HG03558 (cell line): ENCODE data around the gene ST6GALNAC3.
"Not testable (repeated sequence)": the region's sequence is repeated elsewhere in the genome, so short reads cannot be mapped to it uniquely, and the experiment has no call there.

Experiments used
- ATAC-seq: cut with Tn5 transposase; IDR thresholded peaks from one replicate; pipeline ENCODE4 v1.9.1; 2021; ENCODE audit warnings: moderate number of reproducible peaks; ENCODE audit not compliant: unreplicated experiment; ENCODE audit errors: extremely low read depth

The ST6GALNAC3 gene

DNA sequence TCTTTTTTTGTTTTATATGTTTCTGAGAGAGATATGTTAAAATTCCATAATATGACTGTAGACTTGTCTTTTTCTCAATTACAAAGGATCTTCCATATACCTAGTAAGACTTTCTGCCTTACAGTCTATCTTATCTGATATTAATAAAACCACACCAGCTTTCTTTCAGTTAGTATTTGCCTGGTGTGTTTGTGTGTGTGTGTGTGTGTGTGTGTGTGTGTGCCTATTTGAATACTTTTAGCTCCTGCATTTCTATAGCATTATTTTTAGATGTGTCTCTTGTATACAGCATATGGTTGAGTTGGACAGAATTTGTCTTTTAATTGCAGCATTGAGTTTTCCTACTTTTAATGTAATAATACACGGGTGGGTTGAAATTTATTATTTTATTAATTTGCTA lies 27.5 kb downstream of the ST6GALNAC3 start:
- ATAC-seq, result no peak

DNA sequence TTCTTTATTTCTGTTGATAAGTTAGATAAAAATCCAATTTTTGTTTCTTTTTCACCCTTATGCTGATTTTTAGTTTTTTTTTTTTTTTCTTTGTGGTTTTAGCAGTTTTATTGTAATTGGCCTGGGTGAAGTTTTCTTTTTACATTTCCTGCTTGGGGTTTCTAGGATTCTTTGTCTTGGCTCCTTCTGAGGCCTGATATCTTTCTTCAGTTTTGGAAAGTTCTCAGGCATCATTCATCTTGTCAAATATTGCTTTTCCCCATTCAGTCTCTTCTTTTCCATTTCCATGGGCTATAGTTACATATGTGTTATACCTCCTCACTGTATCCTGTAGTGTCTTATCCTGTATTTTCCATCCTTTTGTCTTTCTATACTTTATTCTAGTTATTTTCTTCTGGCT lies 28.5 kb downstream of the ST6GALNAC3 start:
- no peak for ATAC-seq

DNA sequence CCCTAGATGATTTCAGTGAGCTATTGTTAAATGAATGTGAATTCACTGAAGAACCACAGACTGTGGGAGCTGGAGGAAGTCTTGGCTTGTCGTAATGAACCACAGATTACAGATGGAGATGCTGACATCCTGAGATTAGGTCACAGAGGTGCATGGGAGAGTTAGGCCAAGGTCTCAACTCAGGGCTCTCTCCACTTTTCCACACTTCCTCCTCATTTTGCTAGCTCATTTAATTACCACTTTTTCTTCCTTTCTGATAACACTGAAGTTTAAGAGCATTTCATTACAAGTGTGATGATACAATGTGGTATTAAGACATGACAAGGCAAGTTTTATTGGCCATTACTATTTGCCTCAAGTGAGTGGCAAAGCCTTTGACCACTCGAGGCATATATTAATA lies 30.8 kb downstream of the ST6GALNAC3 start:
- ATAC-seq, result no peak

DNA sequence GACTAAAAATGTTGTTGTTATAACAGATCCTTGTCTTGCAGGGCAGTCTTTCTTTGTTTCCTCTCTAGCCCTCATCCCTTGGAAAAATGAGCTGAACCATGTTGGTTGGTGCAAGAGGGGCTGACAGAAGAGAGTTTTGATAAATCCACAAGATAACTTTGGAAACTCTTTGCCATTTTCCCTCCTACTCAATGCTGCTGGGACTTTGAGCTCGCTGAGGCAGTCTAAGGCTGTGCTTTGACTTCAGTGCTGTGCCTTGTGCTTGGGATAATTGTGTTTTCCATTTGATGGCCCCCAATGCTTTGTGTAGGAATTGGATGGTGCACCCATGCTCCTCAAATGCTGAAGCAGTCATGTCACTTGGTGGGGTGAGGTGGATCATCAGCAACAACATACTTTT lies 31.7 kb downstream of the ST6GALNAC3 start:
- ATAC-seq, result no peak

- ATAC-seq, result no peak
These were observed 32.2 kb downstream of the ST6GALNAC3 start for GRCh38 chr1:76106719-76107235.

GRCh38 chr1:76109404-76109803 lies 34.9 kb downstream of the ST6GALNAC3 start:
- no peak for ATAC-seq

- ATAC-seq, result no peak
These were observed 35.5 kb downstream of the ST6GALNAC3 start for GRCh38 chr1:76109901-76110560.

GRCh38 chr1:76110666-76111065 lies 36.1 kb downstream of the ST6GALNAC3 start:
- no peak for ATAC-seq

- not testable (repeated sequence) for ATAC-seq
These were observed 37.8 kb downstream of the ST6GALNAC3 start for GRCh38 chr1:76112321-76112720.

- no peak for ATAC-seq
These were observed 38.9 kb downstream of the ST6GALNAC3 start for GRCh38 chr1:76113446-76113845.

GRCh38 chr1:76115171-76115570 lies 40.6 kb downstream of the ST6GALNAC3 start:
- no peak for ATAC-seq

DNA sequence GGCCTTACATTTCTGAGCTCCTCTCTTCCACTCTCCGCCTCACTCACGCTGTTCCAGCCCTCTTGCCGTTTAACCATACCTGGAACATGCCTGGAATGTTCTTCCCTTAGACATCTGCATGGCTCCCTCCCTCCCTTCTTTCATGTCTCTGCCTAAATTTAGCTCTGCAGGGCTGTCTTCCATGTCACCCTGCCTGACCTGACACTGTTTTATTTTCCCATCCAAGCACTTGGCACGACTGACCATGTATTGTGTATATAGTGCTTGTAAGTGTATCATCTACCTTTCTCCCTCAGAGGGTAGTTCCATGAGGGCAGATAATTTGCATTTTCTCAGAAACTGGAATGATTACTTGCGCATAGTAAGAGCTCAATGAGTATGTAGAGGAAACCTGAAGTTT lies 47.3 kb downstream of the ST6GALNAC3 start:
- no peak for ATAC-seq

DNA sequence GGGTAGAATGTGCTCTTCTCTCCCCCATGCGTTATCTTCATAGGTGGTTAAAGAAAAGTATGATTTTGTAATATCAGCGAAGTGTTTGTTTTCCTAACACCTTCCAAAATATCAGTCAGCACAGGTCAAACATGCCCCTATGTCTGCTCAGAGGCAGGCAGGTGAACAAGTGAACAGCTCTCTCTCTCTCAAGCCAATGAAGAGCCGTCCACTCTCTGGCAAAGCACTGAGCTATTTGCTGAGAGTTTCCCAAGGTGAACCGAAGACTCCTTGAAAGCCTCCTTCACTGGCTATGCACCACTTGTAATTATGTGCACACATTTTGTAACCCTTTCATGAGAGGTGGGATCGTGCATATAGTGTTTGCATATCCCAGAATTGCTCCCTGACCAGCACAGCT lies 47.7 kb downstream of the ST6GALNAC3 start:
- no peak for ATAC-seq

- not testable (repeated sequence) for ATAC-seq
These were observed 49.0 kb downstream of the ST6GALNAC3 start for GRCh38 chr1:76123411-76124064.

GRCh38 chr1:76124196-76124595 lies 49.6 kb downstream of the ST6GALNAC3 start:
- ATAC-seq, result no peak

DNA sequence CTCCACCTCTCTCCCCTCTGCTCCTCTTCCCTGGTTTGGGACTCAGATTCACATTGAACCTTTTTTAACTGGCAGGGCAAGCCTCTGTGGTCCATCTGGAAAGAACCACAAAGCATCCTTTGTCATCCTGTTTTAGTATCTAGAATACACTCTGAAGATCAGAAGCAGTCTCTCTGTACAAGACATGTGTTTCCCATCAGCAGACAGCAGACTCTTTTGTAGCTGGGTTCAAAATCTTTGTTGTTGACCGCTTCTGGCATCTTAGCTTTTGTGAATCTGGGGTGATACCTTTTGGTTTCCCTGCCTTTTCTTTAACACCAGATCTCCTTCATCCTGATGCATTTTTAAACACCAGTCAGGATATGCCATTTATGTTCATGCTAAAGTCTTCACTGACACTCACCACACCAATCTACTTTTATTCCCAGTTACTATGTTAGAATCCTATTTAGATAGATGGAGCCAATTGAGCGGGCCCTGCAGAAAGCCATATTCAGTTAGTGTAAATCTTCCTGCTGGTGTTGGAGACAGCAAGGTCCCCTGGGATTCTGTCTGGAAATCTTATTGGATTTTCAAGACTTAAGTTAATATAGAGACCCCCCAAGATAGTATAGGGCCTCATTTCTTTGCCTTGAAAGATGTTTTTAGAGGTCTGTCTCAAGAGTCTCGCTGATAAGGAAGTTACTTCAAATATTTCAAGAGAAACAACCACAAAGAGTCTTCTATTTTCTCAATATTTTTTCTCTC lies 51.1 kb downstream of the ST6GALNAC3 start:
- ATAC-seq, result no peak

GRCh38 chr1:76128096-76128495 lies 53.5 kb downstream of the ST6GALNAC3 start:
- ATAC-seq, result no peak

DNA sequence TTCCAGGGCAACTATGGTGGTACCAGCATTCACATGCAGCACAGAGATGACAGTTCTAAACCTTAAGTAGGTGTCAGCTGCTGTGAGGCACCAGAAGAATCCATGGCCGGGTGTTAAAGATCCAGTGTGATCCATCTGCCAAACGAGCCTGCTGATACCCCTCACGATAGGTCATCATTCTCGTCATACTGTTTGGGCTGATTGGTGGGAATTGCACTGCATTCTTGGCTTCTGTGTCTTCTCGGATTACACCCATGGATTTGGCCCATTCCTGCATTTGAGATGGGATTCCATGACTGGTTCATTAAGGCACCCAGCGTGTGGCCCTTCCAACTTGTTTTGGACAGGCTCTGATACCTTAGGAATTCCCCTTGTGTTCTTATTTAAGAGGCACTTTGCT lies 55.2 kb downstream of the ST6GALNAC3 start:
- ATAC-seq, result no peak

DNA sequence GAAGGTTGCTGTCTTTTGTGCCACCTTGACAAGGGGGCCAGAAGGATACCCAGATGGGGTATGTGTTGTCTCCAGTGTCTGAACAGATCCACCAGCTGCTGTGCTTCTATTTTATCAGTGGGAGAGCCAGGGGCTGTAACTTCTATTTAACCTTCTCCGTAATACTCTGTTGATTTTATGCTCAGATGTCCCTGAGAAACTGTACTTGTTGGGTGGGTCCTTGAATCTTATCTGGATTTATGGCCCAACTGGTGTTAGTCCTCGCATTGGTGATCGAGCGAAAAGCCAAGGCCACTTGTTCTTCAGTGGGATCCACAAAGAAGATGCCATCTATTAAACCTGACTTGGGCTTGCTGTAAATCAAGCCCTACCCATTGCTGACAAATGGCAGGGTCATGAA lies 56.4 kb downstream of the ST6GALNAC3 start:
- no peak for ATAC-seq

DNA sequence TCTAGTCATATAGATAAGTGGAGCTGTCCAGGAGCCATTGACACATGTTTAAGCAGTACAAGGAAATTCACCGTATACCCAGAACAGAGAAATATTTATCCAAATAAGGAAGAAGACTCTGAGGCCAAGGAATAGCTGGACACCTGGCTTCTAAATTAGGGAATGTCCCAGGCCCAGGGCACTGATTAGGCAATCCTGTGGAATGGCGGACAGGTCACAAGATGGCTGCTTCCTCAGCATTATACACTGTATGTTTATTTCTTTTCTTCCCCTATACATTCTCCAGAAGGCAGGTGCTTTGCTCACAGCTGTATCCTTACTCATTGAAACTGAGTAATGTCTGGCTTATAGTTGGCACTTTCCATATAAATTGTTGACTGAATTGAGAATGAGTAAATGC lies 59.4 kb downstream of the ST6GALNAC3 start:
- no peak for ATAC-seq

- ATAC-seq, result no peak
These were observed 61.3 kb downstream of the ST6GALNAC3 start for GRCh38 chr1:76135835-76136234.
